ENCODE data around the gene NCAPD3. TPM values are rescaled to one million over a fixed set of nuclear protein-coding genes. Genes with fewer than 3 reads are reported as not detected.
A peak's percentile ranks its signal among the peaks of the same experiment; 100 is the strongest.

The NCAPD3 gene
- total and polyA plus RNA-seq, 2 of the 13 experiments (the other 11 are each of a cell fraction or from before 2014, with no cell fraction given) = 20.7 to 25.6 TPM

DNA sequence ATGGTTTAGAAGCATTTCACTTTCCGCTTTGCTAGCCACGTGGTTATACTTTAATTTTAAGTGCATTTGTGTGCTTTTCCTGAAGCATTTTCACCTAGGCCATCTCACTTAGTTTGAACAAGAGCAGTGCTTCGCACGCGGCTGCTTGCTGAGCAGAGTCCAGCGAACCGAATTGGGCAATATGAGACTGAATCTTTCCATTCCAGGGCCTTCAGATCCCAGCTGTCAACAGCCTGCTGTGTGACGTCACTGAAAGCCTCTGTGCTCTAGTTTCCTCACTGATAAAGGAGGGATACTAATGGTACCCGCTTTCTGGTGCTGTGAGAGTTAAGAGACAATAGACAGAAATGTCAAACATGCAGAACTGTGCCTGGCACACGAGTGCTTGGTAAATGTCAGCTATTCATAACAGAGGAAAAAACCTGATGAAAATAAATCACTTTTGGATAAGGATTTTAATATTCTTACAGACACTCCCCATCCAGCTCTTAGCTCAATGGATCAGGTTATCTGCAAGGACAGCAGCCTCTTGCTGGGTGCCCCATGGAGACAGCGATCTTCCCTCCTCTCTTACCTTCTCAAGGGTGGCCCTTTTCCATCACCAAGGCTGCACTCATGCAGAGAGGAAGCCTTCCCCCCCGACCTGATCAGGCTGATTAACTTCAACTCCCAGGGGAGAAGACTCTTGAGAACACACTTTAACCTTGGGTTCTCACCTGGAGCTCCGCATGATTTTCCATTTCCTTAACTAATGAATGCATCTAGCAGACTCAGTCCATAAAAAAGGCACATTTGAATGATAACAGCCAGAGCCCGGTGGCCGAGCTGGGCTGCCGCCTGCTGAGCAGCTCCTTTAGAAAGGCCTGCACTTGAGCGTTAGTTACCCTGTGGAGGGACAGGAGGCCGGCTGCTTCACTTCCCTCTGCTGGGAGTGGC lies 48.9 kb upstream of the NCAPD3 start (continued):
- TF ChIP-seq TBX2 (CRISPR knock-in tag; IDR thresholded peaks at IDR 0.05; ENCODE audit: borderline replicate concordance) (no peak; the same call in 1 of the 2 replicates), JARID2 (CRISPR knock-in tag; IDR thresholded peaks at IDR 0.05; ENCODE audit: insufficient replicate concordance) (no peak), DPF2 (CRISPR knock-in tag; IDR thresholded peaks at IDR 0.05; ENCODE audit: borderline replicate concordance, low read depth) (0 out of 2 replicates have a peak, but pooled peaks have one; percentile 25), DMAP1 (CRISPR knock-in tag; IDR thresholded peaks at IDR 0.05) (peak; percentile 61; the same call in 1 of the 2 replicates), ZNF230 (CRISPR knock-in tag; IDR thresholded peaks at IDR 0.05) (0 out of 2 replicates have a peak, but pooled peaks have one; percentile 47), KAT8 (CRISPR knock-in tag; IDR thresholded peaks at IDR 0.05) (peak; percentile 54; the same call in 1 of the 2 replicates), GATA4 (IDR thresholded peaks at IDR 0.05; ENCODE audit: borderline replicate concordance, low read depth) (no peak), ZNF678 (CRISPR knock-in tag; IDR thresholded peaks at IDR 0.05) (no peak), ZNF652 (CRISPR knock-in tag; IDR thresholded peaks at IDR 0.05; ENCODE audit: borderline replicate concordance, low read depth) (no peak), MXI1 (IDR thresholded peaks at IDR 0.05; ENCODE audit: borderline replicate concordance, low read depth, low read length) (peak; percentile 53; the same call in 1 of the 3 replicates), KLF12 (CRISPR knock-in tag; IDR thresholded peaks at IDR 0.05; ENCODE audit: borderline replicate concordance) (no peak), ZMYM2 (CRISPR knock-in tag; IDR thresholded peaks at IDR 0.05) (0 out of 2 replicates have a peak, but pooled peaks have one; percentile 26), ZNF605 (CRISPR knock-in tag; IDR thresholded peaks at IDR 0.05) (no peak), NFYB (CRISPR knock-in tag; IDR thresholded peaks at IDR 0.05) (no peak), ISX (CRISPR knock-in tag; conservative IDR thresholded peaks at IDR 0.05) (no peak)
- TF ChIP-seq, protein P1, sequence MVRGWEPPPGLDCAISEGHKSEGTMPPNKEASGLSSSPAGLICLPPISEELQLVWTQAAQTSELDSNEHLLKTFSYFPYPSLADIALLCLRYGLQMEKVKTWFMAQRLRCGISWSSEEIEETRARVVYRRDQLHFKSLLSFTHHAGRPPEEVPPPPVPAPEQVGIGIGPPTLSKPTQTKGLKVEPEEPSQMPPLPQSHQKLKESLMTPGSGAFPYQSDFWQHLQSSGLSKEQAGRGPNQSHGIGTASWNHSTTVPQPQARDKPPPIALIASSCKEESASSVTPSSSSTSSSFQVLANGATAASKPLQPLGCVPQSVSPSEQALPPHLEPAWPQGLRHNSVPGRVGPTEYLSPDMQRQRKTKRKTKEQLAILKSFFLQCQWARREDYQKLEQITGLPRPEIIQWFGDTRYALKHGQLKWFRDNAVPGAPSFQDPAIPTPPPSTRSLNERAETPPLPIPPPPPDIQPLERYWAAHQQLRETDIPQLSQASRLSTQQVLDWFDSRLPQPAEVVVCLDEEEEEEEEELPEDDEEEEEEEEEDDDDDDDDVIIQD (CRISPR knock-in tag; IDR thresholded peaks at IDR 0.05; ENCODE audit: low read depth) = no peak
- TF ChIP-seq, protein P2, sequence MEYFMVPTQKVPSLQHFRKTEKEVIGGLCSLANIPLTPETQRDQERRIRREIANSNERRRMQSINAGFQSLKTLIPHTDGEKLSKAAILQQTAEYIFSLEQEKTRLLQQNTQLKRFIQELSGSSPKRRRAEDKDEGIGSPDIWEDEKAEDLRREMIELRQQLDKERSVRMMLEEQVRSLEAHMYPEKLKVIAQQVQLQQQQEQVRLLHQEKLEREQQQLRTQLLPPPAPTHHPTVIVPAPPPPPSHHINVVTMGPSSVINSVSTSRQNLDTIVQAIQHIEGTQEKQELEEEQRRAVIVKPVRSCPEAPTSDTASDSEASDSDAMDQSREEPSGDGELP (IDR thresholded peaks at IDR 0.05; ENCODE audit: borderline replicate concordance, low read depth) = peak; percentile 82
- TF ChIP-seq, protein P3, sequence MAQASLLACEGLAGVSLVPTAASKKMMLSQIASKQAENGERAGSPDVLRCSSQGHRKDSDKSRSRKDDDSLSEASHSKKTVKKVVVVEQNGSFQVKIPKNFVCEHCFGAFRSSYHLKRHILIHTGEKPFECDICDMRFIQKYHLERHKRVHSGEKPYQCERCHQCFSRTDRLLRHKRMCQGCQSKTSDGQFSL (CRISPR knock-in tag; IDR thresholded peaks at IDR 0.05) = no peak
- TF ChIP-seq, protein P4, sequence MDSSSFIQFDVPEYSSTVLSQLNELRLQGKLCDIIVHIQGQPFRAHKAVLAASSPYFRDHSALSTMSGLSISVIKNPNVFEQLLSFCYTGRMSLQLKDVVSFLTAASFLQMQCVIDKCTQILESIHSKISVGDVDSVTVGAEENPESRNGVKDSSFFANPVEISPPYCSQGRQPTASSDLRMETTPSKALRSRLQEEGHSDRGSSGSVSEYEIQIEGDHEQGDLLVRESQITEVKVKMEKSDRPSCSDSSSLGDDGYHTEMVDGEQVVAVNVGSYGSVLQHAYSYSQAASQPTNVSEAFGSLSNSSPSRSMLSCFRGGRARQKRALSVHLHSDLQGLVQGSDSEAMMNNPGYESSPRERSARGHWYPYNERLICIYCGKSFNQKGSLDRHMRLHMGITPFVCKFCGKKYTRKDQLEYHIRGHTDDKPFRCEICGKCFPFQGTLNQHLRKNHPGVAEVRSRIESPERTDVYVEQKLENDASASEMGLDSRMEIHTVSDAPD (CRISPR knock-in tag; IDR thresholded peaks at IDR 0.05) = no peak
- TF ChIP-seq, protein P5, sequence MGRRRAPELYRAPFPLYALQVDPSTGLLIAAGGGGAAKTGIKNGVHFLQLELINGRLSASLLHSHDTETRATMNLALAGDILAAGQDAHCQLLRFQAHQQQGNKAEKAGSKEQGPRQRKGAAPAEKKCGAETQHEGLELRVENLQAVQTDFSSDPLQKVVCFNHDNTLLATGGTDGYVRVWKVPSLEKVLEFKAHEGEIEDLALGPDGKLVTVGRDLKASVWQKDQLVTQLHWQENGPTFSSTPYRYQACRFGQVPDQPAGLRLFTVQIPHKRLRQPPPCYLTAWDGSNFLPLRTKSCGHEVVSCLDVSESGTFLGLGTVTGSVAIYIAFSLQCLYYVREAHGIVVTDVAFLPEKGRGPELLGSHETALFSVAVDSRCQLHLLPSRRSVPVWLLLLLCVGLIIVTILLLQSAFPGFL (CRISPR knock-in tag; IDR thresholded peaks at IDR 0.05) = no peak
- TF ChIP-seq, protein P6, sequence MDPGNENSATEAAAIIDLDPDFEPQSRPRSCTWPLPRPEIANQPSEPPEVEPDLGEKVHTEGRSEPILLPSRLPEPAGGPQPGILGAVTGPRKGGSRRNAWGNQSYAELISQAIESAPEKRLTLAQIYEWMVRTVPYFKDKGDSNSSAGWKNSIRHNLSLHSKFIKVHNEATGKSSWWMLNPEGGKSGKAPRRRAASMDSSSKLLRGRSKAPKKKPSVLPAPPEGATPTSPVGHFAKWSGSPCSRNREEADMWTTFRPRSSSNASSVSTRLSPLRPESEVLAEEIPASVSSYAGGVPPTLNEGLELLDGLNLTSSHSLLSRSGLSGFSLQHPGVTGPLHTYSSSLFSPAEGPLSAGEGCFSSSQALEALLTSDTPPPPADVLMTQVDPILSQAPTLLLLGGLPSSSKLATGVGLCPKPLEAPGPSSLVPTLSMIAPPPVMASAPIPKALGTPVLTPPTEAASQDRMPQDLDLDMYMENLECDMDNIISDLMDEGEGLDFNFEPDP (CRISPR knock-in tag; conservative IDR thresholded peaks at IDR 0.05) = no peak
